HepG2 (cell line): ENCODE results near the gene SLC35A3.

Source experiments
- CBFB ChIP-seq: sonication (generic); formaldehyde crosslinking; IDR thresholded peaks from 2 replicates; pipeline ENCODE4 v1.4.0; 2020; ENCODE audit warnings: missing genetic modification reagents
- CREM ChIP-seq, 2 experiments: sonication (generic) in 1 of 2; formaldehyde crosslinking in 1 of 2; IDR thresholded peaks; 2 replicates each; pipeline versions ENCODE4 v1.4.0 to v1.6.1; 2016 to 2020; ENCODE audit warnings: antibody characterized with exemption in 1 of 2, mild to moderate bottlenecking in 1 of 2, missing genetic modification reagents in 1 of 2
- KAT2B ChIP-seq: fragments of 150-350 bp; IDR thresholded peaks from 2 replicates; pipeline ENCODE4 v1.6.1; 2014; ENCODE audit warnings: low read depth, low read length, borderline replicate concordance
- RAD21 ChIP-seq: fragments of 450-650 bp; formaldehyde crosslinking; IDR thresholded peaks from 2 replicates; pipeline ENCODE4 v1.5.0; 2020; ENCODE audit warnings: mild to moderate bottlenecking
- SIX1 ChIP-seq: sonication (generic); formaldehyde crosslinking; IDR thresholded peaks from 2 replicates; pipeline ENCODE4 v1.4.0; 2020; ENCODE audit warnings: missing genetic modification reagents, borderline replicate concordance
- SSRP1 ChIP-seq: IDR thresholded peaks from 2 replicates; pipeline ENCODE4 v1.6.1; 2016; ENCODE audit warnings: control low read depth
- ZNF335 ChIP-seq: sonication (generic); formaldehyde crosslinking; IDR thresholded peaks from 2 replicates; pipeline ENCODE4 v1.4.0; 2020; ENCODE audit warnings: missing genetic modification reagents

GRCh38 chr1:100073531-100073930 lies 103.7 kb downstream of the SLC35A3 start:
- TF ChIP-seq CBFB (CRISPR knock-in tag) (no peak), SIX1 (CRISPR knock-in tag) (no peak), SSRP1 (CRISPR knock-in tag) (no peak), ZNF335 (no peak), KAT2B (no peak), RAD21 (no peak), CREM (IDR thresholded peaks at IDR 0.05) (no peak), CREM (CRISPR knock-in tag; IDR thresholded peaks at IDR 0.05) (no peak)
